Effector memory CD4-positive, alpha-beta T cell (primary cell): Measurements from ENCODE around the gene PLCG1.
"Not testable (repeated sequence)": the region's sequence is repeated elsewhere in the genome, so short reads cannot be mapped to it uniquely, and the experiment has no call there.

Source experiments
- DNase-seq, 3 donors: peaks; one replicate each; pipeline ENCODE4 v3.0.0-alpha.2; 2020
- H3K27ac ChIP-seq: 2 replicates; pipeline ENCODE4 v1.7.0; 2013; ENCODE audit warnings: mild to moderate bottlenecking, low read length, moderate library complexity; ENCODE audit not compliant: insufficient read depth, poor library complexity, severe bottlenecking
- H3K27me3 ChIP-seq: replicated peaks from 2 replicates; pipeline ENCODE4 v1.7.0; 2013; ENCODE audit warnings: mild to moderate bottlenecking, low read length; ENCODE audit not compliant: insufficient read depth, control insufficient read depth, poor library complexity, severe bottlenecking
- H3K36me3 ChIP-seq: 2 replicates; pipeline ENCODE4 v1.7.0; 2013; ENCODE audit warnings: mild to moderate bottlenecking, low read length, moderate library complexity; ENCODE audit not compliant: control insufficient read depth, insufficient read depth
- H3K4me1 ChIP-seq: 2 replicates; pipeline ENCODE4 v1.7.0; 2013; ENCODE audit warnings: low read length, mild to moderate bottlenecking; ENCODE audit not compliant: control insufficient read depth, insufficient read depth, poor library complexity, severe bottlenecking
- H3K4me3 ChIP-seq: 2 replicates; pipeline ENCODE4 v1.7.0; 2013; ENCODE audit warnings: low read length, low read depth, mild to moderate bottlenecking; ENCODE audit not compliant: insufficient read depth, poor library complexity, severe bottlenecking
- H3K9me3 ChIP-seq: 2 replicates; pipeline ENCODE4 v1.7.0; 2013; ENCODE audit warnings: mild to moderate bottlenecking, low read length, moderate library complexity; ENCODE audit not compliant: control insufficient read depth

Gene PLCG1

GRCh38 chr20:41124451-41125094 is 12.8 kb upstream of the PLCG1 start:
- no peak overlapping the region for H3K27ac ChIP-seq
- peaks cover 37% of the 10 kb centered on the region for H3K36me3 ChIP-seq
- H3K9me3 ChIP-seq, result no peaks in the 10 kb centered on the region
- no peaks in the 10 kb centered on the region for H3K4me1 ChIP-seq
- no peak for DNase-seq
- H3K27me3 ChIP-seq, result no peaks in the 10 kb centered on the region
- no peak overlapping the region for H3K4me3 ChIP-seq

GRCh38 chr20:41125530-41126457 is 11.5 kb upstream of the PLCG1 start:
- no peaks in the 10 kb centered on the region for H3K4me1 ChIP-seq
- no peaks in the 10 kb centered on the region for H3K27me3 ChIP-seq
- peaks cover 28% of the 10 kb centered on the region for H3K36me3 ChIP-seq
- H3K27ac ChIP-seq, result no peak overlapping the region
- H3K4me3 ChIP-seq, result no peak overlapping the region
- H3K9me3 ChIP-seq, result no peaks in the 10 kb centered on the region
- DNase-seq, result no peak

GRCh38 chr20:41126719-41127118 is 10.6 kb upstream of the PLCG1 start:
- Histone ChIP-seq H3K4me3 (no peak overlapping the region), H3K27ac (no peak overlapping the region), H3K36me3 (peaks cover 22% of the 10 kb centered on the region), H3K9me3 (no peaks in the 10 kb centered on the region), H3K27me3 (no peaks in the 10 kb centered on the region), H3K4me1 (no peaks in the 10 kb centered on the region)
- no peak for DNase-seq

GRCh38 chr20:41128317-41128716 is 9.0 kb upstream of the PLCG1 start:
- not testable (repeated sequence) for DNase-seq, H3K4me3 ChIP-seq, H3K36me3 ChIP-seq

GRCh38 chr20:41131594-41132387 is 5.6 kb upstream of the PLCG1 start:
- no peak for DNase-seq

More at GRCh38 chr20:41128317-41128716, 9.0 kb upstream of the PLCG1 start:
- not testable (repeated sequence) for H3K27me3 ChIP-seq, H3K4me1 ChIP-seq, H3K9me3 ChIP-seq, H3K27ac ChIP-seq

GRCh38 chr20:41132388-41132775 is 5.0 kb upstream of the PLCG1 start:
- not testable (repeated sequence) for H3K27ac ChIP-seq

More at GRCh38 chr20:41131594-41132387, 5.6 kb upstream of the PLCG1 start:
- H3K27ac ChIP-seq, result no peak overlapping the region
- H3K9me3 ChIP-seq, result no peaks in the 10 kb centered on the region
- H3K36me3 ChIP-seq, result no peaks in the 10 kb centered on the region
- H3K4me3 ChIP-seq, result no peak overlapping the region
- H3K27me3 ChIP-seq, result no peaks in the 10 kb centered on the region
- H3K4me1 ChIP-seq, result peaks cover 5% of the 10 kb centered on the region

GRCh38 chr20:41133709-41134361 is 3.5 kb upstream of the PLCG1 start:
- no peak overlapping the region for H3K4me3 ChIP-seq
- H3K4me1 ChIP-seq, result peaks cover 5% of the 10 kb centered on the region
- no peaks in the 10 kb centered on the region for H3K9me3 ChIP-seq
- peak; percentile 24 to 44 (median 40) for DNase-seq
- no peaks in the 10 kb centered on the region for H3K27me3 ChIP-seq
- no peaks in the 10 kb centered on the region for H3K36me3 ChIP-seq
- H3K27ac ChIP-seq, result no peak overlapping the region

More at GRCh38 chr20:41132388-41132775, 5.0 kb upstream of the PLCG1 start:
- not testable (repeated sequence) for H3K36me3 ChIP-seq, H3K4me3 ChIP-seq, H3K4me1 ChIP-seq, H3K27me3 ChIP-seq, DNase-seq, H3K9me3 ChIP-seq

- Histone ChIP-seq H3K9me3 (no peaks in the 10 kb centered on the region), H3K27ac (no peak overlapping the region), H3K4me1 (peaks cover 5% of the 10 kb centered on the region), H3K27me3 (no peaks in the 10 kb centered on the region), H3K36me3 (no peaks in the 10 kb centered on the region), H3K4me3 (no peak overlapping the region)
- DNase-seq, result no peak
Measured at GRCh38 chr20:41134362-41135186, 2.8 kb upstream of the PLCG1 start.
